ENCODE data around the gene TASP1.
"Not testable (repeated sequence)": the region's sequence is repeated elsewhere in the genome, so short reads cannot be mapped to it uniquely, and the experiment has no call there.

DNA sequence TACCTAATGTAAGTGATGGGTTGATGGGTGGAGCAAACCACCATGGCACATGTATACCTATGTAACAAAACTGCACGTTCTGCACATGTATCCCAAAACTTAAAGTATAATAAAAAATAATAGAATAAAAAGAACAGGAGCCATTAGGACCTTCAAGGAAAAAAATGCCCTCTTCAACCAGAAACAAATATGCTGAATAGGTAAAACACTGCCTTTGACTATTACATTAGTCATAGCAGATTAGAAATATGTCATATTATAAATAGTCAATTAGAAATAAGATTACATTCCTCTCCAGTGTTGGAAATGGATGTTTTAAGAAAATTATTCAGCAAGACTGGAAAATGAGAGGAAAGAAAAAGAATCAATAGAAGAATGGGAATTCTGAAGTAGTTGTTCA, 153.7 kb downstream of the TASP1 start:
- TF ChIP-seq, protein P1, sequence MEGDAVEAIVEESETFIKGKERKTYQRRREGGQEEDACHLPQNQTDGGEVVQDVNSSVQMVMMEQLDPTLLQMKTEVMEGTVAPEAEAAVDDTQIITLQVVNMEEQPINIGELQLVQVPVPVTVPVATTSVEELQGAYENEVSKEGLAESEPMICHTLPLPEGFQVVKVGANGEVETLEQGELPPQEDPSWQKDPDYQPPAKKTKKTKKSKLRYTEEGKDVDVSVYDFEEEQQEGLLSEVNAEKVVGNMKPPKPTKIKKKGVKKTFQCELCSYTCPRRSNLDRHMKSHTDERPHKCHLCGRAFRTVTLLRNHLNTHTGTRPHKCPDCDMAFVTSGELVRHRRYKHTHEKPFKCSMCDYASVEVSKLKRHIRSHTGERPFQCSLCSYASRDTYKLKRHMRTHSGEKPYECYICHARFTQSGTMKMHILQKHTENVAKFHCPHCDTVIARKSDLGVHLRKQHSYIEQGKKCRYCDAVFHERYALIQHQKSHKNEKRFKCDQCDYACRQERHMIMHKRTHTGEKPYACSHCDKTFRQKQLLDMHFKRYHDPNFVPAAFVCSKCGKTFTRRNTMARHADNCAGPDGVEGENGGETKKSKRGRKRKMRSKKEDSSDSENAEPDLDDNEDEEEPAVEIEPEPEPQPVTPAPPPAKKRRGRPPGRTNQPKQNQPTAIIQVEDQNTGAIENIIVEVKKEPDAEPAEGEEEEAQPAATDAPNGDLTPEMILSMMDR (IDR thresholded peaks at IDR 0.05), result not testable (repeated sequence)
- TF ChIP-seq POLR2AphosphoS5 (IDR thresholded peaks at IDR 0.05), result not testable (repeated sequence)

All from transverse colon (tissue), 4 donors.